HCT116 (cell line): ENCODE results near the gene STPG3. TPM values are rescaled to one million over a fixed set of nuclear protein-coding genes. Genes with fewer than 3 reads are reported as not detected.

Experiments
- ATAC-seq: fragments of 200-7000 bp; cut with Tn5 transposase; 2 replicates; pipeline ENCODE4 v1.9.1; 2020; ENCODE audit warnings: mild to moderate bottlenecking, moderate library complexity
- BruUV-seq: library from RNA; stranded (reverse); fragments of 400-500 nt; replicated peaks from 2 replicates; lab custom pipeline; 2021; lab: Mats Ljungman, UMichigan
- CTCF ChIA-PET: fragments of 300-600 bp; sonication (Branson Sonifier 250); formaldehyde crosslinking; loops from one replicate; lab custom pipeline; 2021; ENCODE audit warnings: antibody characterized with exemption; lab: Charles Lee
- POLR2A ChIA-PET: fragments of 300-600, 350-600 bp; sonication (Branson Sonifier 250); formaldehyde crosslinking; loops from one replicate; lab custom pipeline; 2021; ENCODE audit warnings: antibody characterized with exemption; lab: Charles Lee
- RAD21 ChIA-PET, 2 experiments: fragments of 300-600 bp; sonication (Branson Sonifier 250); formaldehyde crosslinking; loops; one replicate each; lab custom pipeline; 2023; ENCODE audit warnings: low total read pairs in 2 of 2; ENCODE audit not compliant: uncharacterized antibody in 2 of 2, unreplicated experiment in 2 of 2, low non-redundant PET in 1 of 2; lab: Charles Lee
- DNase-seq: peaks from one replicate; pipeline ENCODE4 v3.0.0-alpha.2; 2010; ENCODE audit warnings: low read depth, low spot score
- H2AFZ ChIP-seq: fragments of 200-600 bp; shearing (Covaris generic), sonication (generic); 2 replicates; pipeline ENCODE4 v1.6.1; 2017; ENCODE audit warnings: low read depth, mixed run types, mixed read lengths, antibody characterized with exemption, low read length; ENCODE audit not compliant: poor library complexity, severe bottlenecking
- H3K27ac ChIP-seq: 2 replicates; pipeline ENCODE4 v1.5.1; 2012; ENCODE audit warnings: low read depth, low read length
- H3K27me3 ChIP-seq: fragments of 200-600 bp; sonication (generic); 2 replicates; pipeline ENCODE4 v1.6.1; 2016; ENCODE audit warnings: mixed run types, low read length, mixed read lengths; ENCODE audit not compliant: insufficient read depth
- H3K36me3 ChIP-seq, 2 experiments: fragments of 200-500 bp in 1 of 2; fragments of 200-600 bp in 1 of 2; sonication (Bioruptor generic) in 1 of 2; sonication (generic) in 1 of 2; 2 replicates each; pipeline versions ENCODE4 v1.5.1 to v1.6.1; 2014 to 2016; ENCODE audit warnings: low read length in 2 of 2, inconsistent platforms in 1 of 2, mixed read lengths in 1 of 2, mixed run types in 1 of 2; ENCODE audit not compliant: insufficient read depth in 2 of 2, control insufficient read depth in 1 of 2
- H3K4me1 ChIP-seq, 2 experiments: fragments of 200-600 bp in 1 of 2; sonication (generic) in 1 of 2; 2 replicates each; pipeline versions ENCODE4 v1.5.1 to v1.6.1; 2012 to 2017; ENCODE audit warnings: low read length in 2 of 2, inconsistent platforms in 1 of 2, mild to moderate bottlenecking in 1 of 2, mixed read lengths in 1 of 2, mixed run types in 1 of 2, moderate library complexity in 1 of 2; ENCODE audit not compliant: insufficient read depth in 2 of 2, control insufficient read depth in 1 of 2
- H3K4me2 ChIP-seq: fragments of 200-600 bp; sonication (generic); 2 replicates; pipeline ENCODE4 v1.6.1; 2017; ENCODE audit warnings: mixed run types, low read length, mixed read lengths
- H3K4me3 ChIP-seq, 2 experiments: fragments of 200-600 bp in 1 of 2; sonication (generic) in 1 of 2; replicated peaks in 1 of 2; 2 replicates each; pipeline ENCODE4 v1.5.1; 2011 to 2016; ENCODE audit warnings: low read length in 2 of 2, control low read depth in 1 of 2, low read depth in 1 of 2, mild to moderate bottlenecking in 1 of 2, mixed read lengths in 1 of 2, mixed run types in 1 of 2
- H3K79me2 ChIP-seq: fragments of 200-600 bp; sonication (generic); 2 replicates; pipeline ENCODE4 v1.6.1; 2017; ENCODE audit warnings: mild to moderate bottlenecking, mixed run types, low read length, moderate library complexity, mixed read lengths; ENCODE audit not compliant: insufficient read depth
- H3K9ac ChIP-seq: fragments of 200-600 bp; sonication (generic); 2 replicates; pipeline ENCODE4 v1.6.1; 2016; ENCODE audit warnings: low read length, mixed read lengths
- H3K9me2 ChIP-seq: fragments of 200-600 bp; sonication (generic), shearing (Covaris generic); 2 replicates; pipeline ENCODE4 v1.6.1; 2017; ENCODE audit warnings: mixed run types, mild to moderate bottlenecking, moderate library complexity; ENCODE audit not compliant: insufficient read depth
- H3K9me3 ChIP-seq, 2 experiments: fragments of 200-500 bp in 1 of 2; fragments of 200-600 bp in 1 of 2; sonication (Bioruptor generic) in 1 of 2; sonication (generic) in 1 of 2; 2 replicates each; pipeline ENCODE4 v1.6.1; 2014 to 2017; ENCODE audit warnings: low read length in 2 of 2, mixed read lengths in 2 of 2, inconsistent platforms in 1 of 2, low read depth in 1 of 2, mild to moderate bottlenecking in 1 of 2, mixed run types in 1 of 2, moderate library complexity in 1 of 2; ENCODE audit not compliant: control insufficient read depth in 1 of 2, insufficient read depth in 1 of 2
- H4K20me1 ChIP-seq: fragments of 200-600 bp; sonication (generic), shearing (Covaris generic); 2 replicates; pipeline ENCODE4 v1.6.1; 2017; ENCODE audit warnings: mixed run types, mild to moderate bottlenecking, moderate library complexity; ENCODE audit not compliant: insufficient read depth
- EGR1 ChIP-seq: IDR thresholded peaks from 2 replicates; pipeline ENCODE4 v1.6.1; 2012; ENCODE audit warnings: low read depth
- EZH2 ChIP-seq: fragments of 200-600 bp; sonication (generic); IDR thresholded peaks from 2 replicates; pipeline ENCODE4 v1.6.1; 2017; ENCODE audit warnings: antibody characterized with exemption, mixed run types
- JUND ChIP-seq: IDR thresholded peaks from 2 replicates; pipeline ENCODE4 v1.6.1; 2012
- POLR2A ChIP-seq: IDR thresholded peaks from 2 replicates; pipeline ENCODE4 v1.7.0; 2011; ENCODE audit warnings: borderline replicate concordance; ENCODE audit not compliant: insufficient read depth, insufficient read length; ENCODE audit errors: extremely low read depth
- RAD21 ChIP-seq: IDR thresholded peaks from 2 replicates; pipeline ENCODE4 v1.6.1; 2012; ENCODE audit warnings: low read depth, mild to moderate bottlenecking
- ZFX ChIP-seq: fragments of 450-650 bp; IDR thresholded peaks from 2 replicates; pipeline ENCODE4 v1.6.1; 2017
- intact Hi-C: fragments of 100-400 bp; cut with micrococcal nuclease; formaldehyde crosslinking; loops from 2 replicates; pipeline ENCODE4 v1.10.0; 2022
- total RNA-seq: library from RNA; stranded (reverse); gene quantifications from one replicate; pipeline ENCODE4 v1.2.1, GENCODE V29; 2021; ENCODE audit not compliant: unreplicated experiment
- TF ChIP-seq, protein P1 (sequence below): IDR thresholded peaks from 2 replicates; pipeline ENCODE4 v1.6.1; 2011; ENCODE audit warnings: mild to moderate bottlenecking, low read length, moderate library complexity; ENCODE audit not compliant: insufficient replicate concordance; ENCODE audit errors: extremely low read depth

Gene STPG3
- total RNA-seq, 1 experiment from 2014 or later: not detected

DNA sequence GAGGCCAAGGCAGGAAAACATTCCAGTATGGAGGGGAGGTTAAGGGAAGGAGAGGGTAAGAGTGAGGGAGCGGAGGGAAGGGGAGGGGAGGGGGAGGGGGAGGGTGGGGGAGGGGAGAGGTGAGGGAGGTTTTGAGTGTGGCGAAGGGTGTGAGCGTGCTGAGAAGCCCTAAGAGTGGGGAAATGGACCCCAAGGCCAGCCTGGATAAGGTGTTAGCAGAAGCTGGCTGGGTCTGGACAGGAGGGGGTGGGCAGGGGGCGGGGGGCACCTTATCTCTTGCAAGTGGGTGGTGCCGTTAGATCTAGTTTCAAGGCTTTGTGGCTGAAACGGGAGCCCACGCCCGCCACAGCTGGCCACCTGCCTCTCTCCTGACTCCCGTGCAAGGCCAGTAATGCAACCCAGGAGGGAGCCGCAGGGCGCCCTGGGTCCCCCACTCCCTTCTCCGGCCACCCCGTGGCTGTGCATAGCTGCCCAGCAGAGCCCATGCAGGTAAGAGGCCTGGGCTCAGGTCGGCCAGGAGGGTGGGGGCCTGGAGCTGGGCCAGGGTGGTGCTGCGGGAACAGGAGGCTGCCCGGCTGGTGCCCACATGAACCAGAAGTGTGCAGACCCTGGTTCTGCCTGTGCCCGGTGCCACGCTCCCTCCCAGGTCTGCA, 23.1 kb upstream of the STPG3 start:
- no peaks in the 10 kb centered on the region for H3K27me3 ChIP-seq
- TF ChIP-seq JUND (no peak), EZH2 (no peak), EGR1 (no peak), POLR2A (no peak), ZFX (no peak), RAD21 (no peak)
- TF ChIP-seq, protein P1, sequence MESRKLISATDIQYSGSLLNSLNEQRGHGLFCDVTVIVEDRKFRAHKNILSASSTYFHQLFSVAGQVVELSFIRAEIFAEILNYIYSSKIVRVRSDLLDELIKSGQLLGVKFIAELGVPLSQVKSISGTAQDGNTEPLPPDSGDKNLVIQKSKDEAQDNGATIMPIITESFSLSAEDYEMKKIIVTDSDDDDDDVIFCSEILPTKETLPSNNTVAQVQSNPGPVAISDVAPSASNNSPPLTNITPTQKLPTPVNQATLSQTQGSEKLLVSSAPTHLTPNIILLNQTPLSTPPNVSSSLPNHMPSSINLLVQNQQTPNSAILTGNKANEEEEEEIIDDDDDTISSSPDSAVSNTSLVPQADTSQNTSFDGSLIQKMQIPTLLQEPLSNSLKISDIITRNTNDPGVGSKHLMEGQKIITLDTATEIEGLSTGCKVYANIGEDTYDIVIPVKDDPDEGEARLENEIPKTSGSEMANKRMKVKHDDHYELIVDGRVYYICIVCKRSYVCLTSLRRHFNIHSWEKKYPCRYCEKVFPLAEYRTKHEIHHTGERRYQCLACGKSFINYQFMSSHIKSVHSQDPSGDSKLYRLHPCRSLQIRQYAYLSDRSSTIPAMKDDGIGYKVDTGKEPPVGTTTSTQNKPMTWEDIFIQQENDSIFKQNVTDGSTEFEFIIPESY: no peak
- TF ChIP-seq, all 23 proteins: peak for 0
- POLR2A ChIA-PET: interaction anchor here (0.9 to 2.5 kb wide), 7 partner anchors 9 to 98 kb away, joined by 3 to 16 read pairs (median 3); partner anchors contain the start of genes ANAPC2, SSNA1, TPRN and TUBB4B
- ATAC-seq: no peak
- CTCF ChIA-PET: interaction anchor here (0.6 to 4.7 kb wide), 18 partner anchors 9 to 199 kb away, joined by 3 to 43 read pairs (median 6); partner anchors contain the start of genes ANAPC2, LRRC26, SAPCD2 and SSNA1
- RAD21 ChIA-PET: interaction anchor here (0.6 to 1.9 kb wide), 8 partner anchors 14 to 181 kb away, joined by 3 to 9 read pairs (median 4); partner anchors contain the start of genes ANAPC2 (in 2 of the 2) and SSNA1 (in 2 of the 2)
- Histone ChIP-seq H3K36me3 (no peaks in the 10 kb centered on the region), H3K4me3 (peak overlapping the region in 1 of 2 experiments; percentile 48; a peak in 3 of 4 replicates), H3K4me2 (peak overlapping the region; percentile 99), H3K9ac (peak overlapping the region; percentile 97; the same call in 1 of the 2 replicates), H3K9me3 (no peaks in the 10 kb centered on the region), H3K27ac (peak overlapping the region; percentile 88), H3K9me2 (no peaks in the 10 kb centered on the region), H4K20me1 (no peaks in the 10 kb centered on the region), H3K4me1 (peaks cover 44 to 61% of the 10 kb centered on the region in 2 experiments), H2AFZ (no peak overlapping the region), H3K79me2 (no peaks in the 10 kb centered on the region)
- no TSS peak for BruUV-seq
- intact Hi-C loops: loop anchor here (1.0 to 10.0 kb wide), 4 partner anchors 41 to 443 kb away; partner anchors contain the start of genes ANAPC2, NPDC1 and SSNA1
- DNase-seq: no peak
